HEK293 (cell line): ENCODE measurements around the gene FAM131B.

Experiments
- GFI1B ChIP-seq: fragments of 450-650 bp; formaldehyde crosslinking; IDR thresholded peaks from 2 replicates; pipeline ENCODE4 v1.5.1; 2016; ENCODE audit warnings: missing biosample characterization, missing genetic modification characterization
- INSM2 ChIP-seq: fragments of 450-650 bp; formaldehyde crosslinking; IDR thresholded peaks from 2 replicates; pipeline ENCODE4 v1.5.1; 2016; ENCODE audit warnings: missing biosample characterization, missing genetic modification characterization
- KLF17 ChIP-seq: fragments of 450-650 bp; formaldehyde crosslinking; IDR thresholded peaks from 2 replicates; pipeline ENCODE4 v1.5.1; 2016; ENCODE audit warnings: missing biosample characterization, missing genetic modification characterization
- MZF1 ChIP-seq: fragments of 450-650 bp; formaldehyde crosslinking; IDR thresholded peaks from 2 replicates; pipeline ENCODE4 v1.5.1; 2017; ENCODE audit warnings: missing biosample characterization, missing genetic modification characterization, borderline replicate concordance
- PRDM10 ChIP-seq: fragments of 450-650 bp; formaldehyde crosslinking; IDR thresholded peaks from 2 replicates; pipeline ENCODE4 v1.5.1; 2016; ENCODE audit warnings: missing biosample characterization, missing genetic modification characterization
- PRDM2 ChIP-seq: fragments of 450-650 bp; formaldehyde crosslinking; IDR thresholded peaks from 2 replicates; pipeline ENCODE4 v1.5.1; 2016; ENCODE audit warnings: missing biosample characterization, missing genetic modification characterization, borderline replicate concordance
- PRDM6 ChIP-seq: fragments of 450-650 bp; formaldehyde crosslinking; IDR thresholded peaks from 2 replicates; pipeline ENCODE4 v1.5.1; 2017; ENCODE audit warnings: missing biosample characterization, missing genetic modification characterization
- REST ChIP-seq: fragments of 450-650 bp; formaldehyde crosslinking; IDR thresholded peaks from 2 replicates; pipeline ENCODE4 v1.5.1; 2016; ENCODE audit warnings: missing biosample characterization, missing genetic modification characterization
- SCRT1 ChIP-seq: fragments of 450-650 bp; formaldehyde crosslinking; IDR thresholded peaks from 2 replicates; pipeline ENCODE4 v1.5.1; 2016; ENCODE audit warnings: missing biosample characterization, missing genetic modification characterization, borderline replicate concordance
- ZBTB21 ChIP-seq: fragments of 450-650 bp; formaldehyde crosslinking; IDR thresholded peaks from 2 replicates; pipeline ENCODE4 v1.5.1; 2017; ENCODE audit warnings: missing biosample characterization, missing genetic modification characterization
- ZBTB6 ChIP-seq: fragments of 450-650 bp; formaldehyde crosslinking; IDR thresholded peaks from 2 replicates; pipeline ENCODE4 v1.5.1; 2017; ENCODE audit warnings: missing biosample characterization, missing genetic modification characterization
- ZBTB7A ChIP-seq: fragments of 450-650 bp; formaldehyde crosslinking; IDR thresholded peaks from 2 replicates; pipeline ENCODE4 v1.5.1; 2016; ENCODE audit warnings: low read depth, missing biosample characterization, missing genetic modification characterization
- ZFP3 ChIP-seq: fragments of 450-650 bp; formaldehyde crosslinking; IDR thresholded peaks from 2 replicates; pipeline ENCODE4 v1.5.1; 2016; ENCODE audit warnings: low read depth, missing biosample characterization, missing genetic modification characterization
- ZFP37 ChIP-seq: fragments of 450-650 bp; formaldehyde crosslinking; IDR thresholded peaks from 2 replicates; pipeline ENCODE4 v1.5.1; 2016; ENCODE audit warnings: missing biosample characterization, missing genetic modification characterization
- ZNF510 ChIP-seq: fragments of 450-650 bp; formaldehyde crosslinking; IDR thresholded peaks from 2 replicates; pipeline ENCODE4 v1.5.1; 2018; ENCODE audit warnings: mild to moderate bottlenecking, missing genetic modification characterization, missing biosample characterization; ENCODE audit not compliant: insufficient replicate concordance
- ZNF585B ChIP-seq: fragments of 450-650 bp; formaldehyde crosslinking; IDR thresholded peaks from 2 replicates; pipeline ENCODE4 v1.5.1; 2016; ENCODE audit warnings: missing biosample characterization, missing genetic modification characterization
- ZNF600 ChIP-seq: fragments of 450-650 bp; formaldehyde crosslinking; IDR thresholded peaks from 2 replicates; pipeline ENCODE4 v1.5.1; 2016; ENCODE audit warnings: missing biosample characterization, missing genetic modification characterization
- ZNF654 ChIP-seq: fragments of 450-650 bp; formaldehyde crosslinking; IDR thresholded peaks from 2 replicates; pipeline ENCODE4 v1.5.1; 2016; ENCODE audit warnings: low read depth, missing biosample characterization, missing genetic modification characterization
- ZNF768 ChIP-seq: fragments of 450-650 bp; formaldehyde crosslinking; IDR thresholded peaks from 2 replicates; pipeline ENCODE4 v1.5.1; 2018; ENCODE audit warnings: missing biosample characterization, mild to moderate bottlenecking, missing genetic modification characterization
- ZNF776 ChIP-seq: fragments of 450-650 bp; formaldehyde crosslinking; IDR thresholded peaks from 2 replicates; pipeline ENCODE4 v1.5.0; 2017; ENCODE audit warnings: missing biosample characterization, missing genetic modification characterization, borderline replicate concordance

The FAM131B gene

GRCh38 chr7:143380260-143380645 lies 17.7 kb upstream of the FAM131B start (continued):
- TF ChIP-seq ZNF585B (tag by site-specific recombination), result no peak
- no peak for TF ChIP-seq SCRT1 (tag by site-specific recombination)
- 0 out of 2 replicates have a peak, but pooled peaks have one; percentile 22 for TF ChIP-seq ZFP37 (tag by site-specific recombination)
- peak; percentile 42 for TF ChIP-seq ZNF654 (tag by site-specific recombination)
- no peak for TF ChIP-seq PRDM2
- TF ChIP-seq ZBTB6, result 0 out of 2 replicates have a peak, but pooled peaks have one; percentile 30
- peak; percentile 38; the same call in 1 of the 2 replicates for TF ChIP-seq ZNF600
- no peak for TF ChIP-seq ZBTB21 (tag by site-specific recombination)
- no peak for TF ChIP-seq GFI1B
- peak; percentile 72; the same call in 1 of the 2 replicates for TF ChIP-seq ZBTB7A (tag by site-specific recombination)
- 0 out of 2 replicates have a peak, but pooled peaks have one; percentile 17 for TF ChIP-seq PRDM10 (tag by site-specific recombination)
- TF ChIP-seq PRDM6 (tag by site-specific recombination), result no peak
- no peak for TF ChIP-seq MZF1 (tag by site-specific recombination)
- no peak for TF ChIP-seq REST (tag by site-specific recombination)
- TF ChIP-seq KLF17 (tag by site-specific recombination), result no peak
- TF ChIP-seq ZNF768 (tag by site-specific recombination), result no peak
- TF ChIP-seq ZFP3, result no peak
- no peak for TF ChIP-seq ZNF510 (tag by site-specific recombination)
- no peak for TF ChIP-seq ZNF776 (tag by site-specific recombination)
- TF ChIP-seq INSM2 (tag by site-specific recombination), result no peak
